Activated T-helper 2 cell treated with anti-CD3 and anti-CD28 coated beads, Interferon-gamma antibody, Interleukin-2, Interleukin-4, amounts not matched to agents 10 μg/mL and 5 μg/mL and 100 μg/mL, durations not matched to agents 14 hours and 24 hours and 36 hours (primary cell): ENCODE data around the gene KCNH3. TPM values are rescaled to one million over a fixed set of nuclear protein-coding genes. Genes with fewer than 3 reads are reported as not detected.
A peak's percentile ranks its signal among the peaks of the same experiment; 100 is the strongest.

Experiments
- DNase-seq: peaks from one replicate; pipeline ENCODE4 v3.0.0; 2021; ENCODE audit warnings: low spot score
- H3K27ac Mint-ChIP-seq: one replicate; pipeline ENCODE4 v1.8.0; 2021; ENCODE audit warnings: mixed read lengths
- H3K27me3 Mint-ChIP-seq: one replicate; pipeline ENCODE4 v1.8.0; 2021; ENCODE audit warnings: low read depth, mixed read lengths
- H3K36me3 Mint-ChIP-seq: one replicate; pipeline ENCODE4 v1.8.0; 2021; ENCODE audit warnings: low read depth, mixed read lengths
- H3K4me1 Mint-ChIP-seq: one replicate; pipeline ENCODE4 v1.8.0; 2021; ENCODE audit warnings: low read depth, mixed read lengths
- H3K4me3 Mint-ChIP-seq: one replicate; pipeline ENCODE4 v1.8.0; 2021; ENCODE audit warnings: low read depth, mild to moderate bottlenecking, moderate library complexity, mixed read lengths
- H3K9me3 Mint-ChIP-seq: one replicate; pipeline ENCODE4 v1.8.0; 2021; ENCODE audit warnings: mixed read lengths
- intact Hi-C: fragments of 100-400 bp; cut with micrococcal nuclease; formaldehyde crosslinking; loops from one replicate; pipeline ENCODE4 v1.15.1; 2023
- total RNA-seq: library from RNA; stranded (reverse); gene quantifications from 2 replicates; pipeline ENCODE4 v1.2.3, GENCODE V29; 2022

KCNH3 gene
- total RNA-seq, 1 donor from 2014 or later = 2.9 TPM

- H3K9me3 Mint-ChIP-seq = no peaks in the 10 kb centered on the region
- no peaks in the 10 kb centered on the region for H3K36me3 Mint-ChIP-seq
- H3K27me3 Mint-ChIP-seq = peaks cover 19% of the 10 kb centered on the region
- no peak overlapping the region for H3K27ac Mint-ChIP-seq
- intact Hi-C loops = no loop called here
- peaks cover 4% of the 10 kb centered on the region for H3K4me1 Mint-ChIP-seq
- DNase-seq = no peak
- H3K4me3 Mint-ChIP-seq = no peak overlapping the region
Measured at GRCh38 chr12:49552425-49552824, 13.6 kb downstream of the KCNH3 start.

- Mint-ChIP-seq H3K27me3 (peaks cover 18% of the 10 kb centered on the region), H3K27ac (no peak overlapping the region), H3K4me1 (peaks cover 4% of the 10 kb centered on the region), H3K36me3 (no peaks in the 10 kb centered on the region), H3K9me3 (no peaks in the 10 kb centered on the region), H3K4me3 (no peak overlapping the region)
- no peak for DNase-seq
- intact Hi-C loops = no loop called here
Measured at GRCh38 chr12:49552899-49553298, 14.1 kb downstream of the KCNH3 start.

GRCh38 chr12:49553512-49554088 is 14.8 kb downstream of the KCNH3 start:
- H3K4me3 Mint-ChIP-seq = no peak overlapping the region
- peaks cover 5% of the 10 kb centered on the region for H3K36me3 Mint-ChIP-seq
- H3K9me3 Mint-ChIP-seq = no peaks in the 10 kb centered on the region
- DNase-seq = no peak
- peaks cover 15% of the 10 kb centered on the region for H3K27me3 Mint-ChIP-seq
- intact Hi-C loops = no loop called here
- no peak overlapping the region for H3K27ac Mint-ChIP-seq
- H3K4me1 Mint-ChIP-seq = peaks cover 2% of the 10 kb centered on the region

- H3K9me3 Mint-ChIP-seq = no peaks in the 10 kb centered on the region
- H3K4me1 Mint-ChIP-seq = no peaks in the 10 kb centered on the region
- intact Hi-C loops = no loop called here
- peaks cover 11% of the 10 kb centered on the region for H3K36me3 Mint-ChIP-seq
- no peak overlapping the region for H3K4me3 Mint-ChIP-seq
- H3K27ac Mint-ChIP-seq = no peak overlapping the region
- H3K27me3 Mint-ChIP-seq = peaks cover 13% of the 10 kb centered on the region
- no peak for DNase-seq
Measured at GRCh38 chr12:49554266-49554665, 15.4 kb downstream of the KCNH3 start.

GRCh38 chr12:49555631-49556390 is 17.0 kb downstream of the KCNH3 start:
- Mint-ChIP-seq H3K9me3 (no peaks in the 10 kb centered on the region), H3K4me1 (peaks cover 2% of the 10 kb centered on the region), H3K4me3 (no peak overlapping the region), H3K27ac (no peak overlapping the region), H3K36me3 (peaks cover 23% of the 10 kb centered on the region), H3K27me3 (peaks cover 7% of the 10 kb centered on the region)
- intact Hi-C loops = no loop called here
- no peak for DNase-seq

GRCh38 chr12:49556391-49557186 is 17.8 kb downstream of the KCNH3 start:
- peaks cover 7% of the 10 kb centered on the region for H3K27me3 Mint-ChIP-seq
- H3K9me3 Mint-ChIP-seq = no peaks in the 10 kb centered on the region
- peaks cover 7% of the 10 kb centered on the region for H3K4me1 Mint-ChIP-seq
- intact Hi-C loops = no loop called here
- DNase-seq = no peak
- no peak overlapping the region for H3K27ac Mint-ChIP-seq
- H3K36me3 Mint-ChIP-seq = peaks cover 28% of the 10 kb centered on the region
- H3K4me3 Mint-ChIP-seq = no peak overlapping the region

- H3K4me1 Mint-ChIP-seq = peaks cover 7% of the 10 kb centered on the region
- H3K27ac Mint-ChIP-seq = no peak overlapping the region
- no peak overlapping the region for H3K4me3 Mint-ChIP-seq
- H3K9me3 Mint-ChIP-seq = no peaks in the 10 kb centered on the region
- DNase-seq = no peak
- peaks cover 4% of the 10 kb centered on the region for H3K27me3 Mint-ChIP-seq
- H3K36me3 Mint-ChIP-seq = peaks cover 35% of the 10 kb centered on the region
- intact Hi-C loops = no loop called here
Measured at GRCh38 chr12:49557187-49557916, 18.5 kb downstream of the KCNH3 start.

- Mint-ChIP-seq H3K27ac (no peak overlapping the region), H3K4me1 (peaks cover 7% of the 10 kb centered on the region), H3K36me3 (peaks cover 41% of the 10 kb centered on the region), H3K4me3 (no peak overlapping the region), H3K27me3 (no peaks in the 10 kb centered on the region), H3K9me3 (no peaks in the 10 kb centered on the region)
- no peak for DNase-seq
- intact Hi-C loops = no loop called here
Measured at GRCh38 chr12:49557917-49558215, 19.0 kb downstream of the KCNH3 start.

- Mint-ChIP-seq H3K27me3 (no peaks in the 10 kb centered on the region), H3K4me1 (peaks cover 7% of the 10 kb centered on the region), H3K27ac (no peak overlapping the region), H3K4me3 (no peak overlapping the region), H3K9me3 (no peaks in the 10 kb centered on the region), H3K36me3 (peaks cover 47% of the 10 kb centered on the region)
- intact Hi-C loops = no loop called here
- no peak for DNase-seq
Measured at GRCh38 chr12:49558526-49558925, 19.7 kb downstream of the KCNH3 start.

- Mint-ChIP-seq H3K27ac (no peak overlapping the region), H3K36me3 (peaks cover 53% of the 10 kb centered on the region), H3K9me3 (no peaks in the 10 kb centered on the region), H3K4me1 (peaks cover 12% of the 10 kb centered on the region), H3K27me3 (no peaks in the 10 kb centered on the region), H3K4me3 (no peak overlapping the region)
- DNase-seq = no peak
- intact Hi-C loops = no loop called here
Measured at GRCh38 chr12:49559011-49559675, 20.3 kb downstream of the KCNH3 start.

GRCh38 chr12:49560695-49561094 is 21.9 kb downstream of the KCNH3 start:
- peak overlapping the region; percentile 14 for H3K27ac Mint-ChIP-seq
- intact Hi-C loops = no loop called here
- no peaks in the 10 kb centered on the region for H3K27me3 Mint-ChIP-seq
- no peak overlapping the region for H3K4me3 Mint-ChIP-seq
- peaks cover 68% of the 10 kb centered on the region for H3K36me3 Mint-ChIP-seq
- peaks cover 25% of the 10 kb centered on the region for H3K4me1 Mint-ChIP-seq
- DNase-seq = no peak
- no peaks in the 10 kb centered on the region for H3K9me3 Mint-ChIP-seq

- no peak overlapping the region for H3K27ac Mint-ChIP-seq
Measured at GRCh38 chr12:49562233-49562632, 23.4 kb downstream of the KCNH3 start.

More at GRCh38 chr12:49562233-49562632, 23.4 kb downstream of the KCNH3 start:
- H3K4me3 Mint-ChIP-seq = no peak overlapping the region
- H3K36me3 Mint-ChIP-seq = peaks cover 68% of the 10 kb centered on the region
- H3K9me3 Mint-ChIP-seq = no peaks in the 10 kb centered on the region
- H3K27me3 Mint-ChIP-seq = no peaks in the 10 kb centered on the region
- intact Hi-C loops = no loop called here
- no peak for DNase-seq
- peaks cover 34% of the 10 kb centered on the region for H3K4me1 Mint-ChIP-seq
